PC-3 (cell line): Measurements from ENCODE around the gene ARHGEF7. TPM values are rescaled to one million over a fixed set of nuclear protein-coding genes. Genes with fewer than 3 reads are reported as not detected.

ENCODE experiments used
- ATAC-seq: fragments of 200-7000 bp; cut with Tn5 transposase; 2 replicates; pipeline ENCODE4 v1.9.1; 2020; ENCODE audit warnings: mild to moderate bottlenecking, moderate library complexity
- BruUV-seq: library from RNA; stranded (reverse); fragments of 400-500 nt; replicated peaks from 2 replicates; lab custom pipeline; 2021; lab: Mats Ljungman, UMichigan
- CTCF ChIA-PET: fragments of 300-600 bp; sonication (Branson Sonifier 250); formaldehyde crosslinking; loops from one replicate; lab custom pipeline; 2022; ENCODE audit warnings: antibody characterized with exemption; lab: Charles Lee
- POLR2A ChIA-PET: fragments of 300-600 bp; sonication (Branson Sonifier 250); formaldehyde crosslinking; loops from one replicate; lab custom pipeline; 2022; ENCODE audit warnings: antibody characterized with exemption; ENCODE audit not compliant: unreplicated experiment; lab: Charles Lee
- DNase-seq: peaks from one replicate; pipeline ENCODE4 v3.0.0-alpha.2; 2015
- H2AFZ ChIP-seq: fragments of 300-600 bp; sonication (generic); 2 replicates; pipeline ENCODE4 v1.6.0; 2016; ENCODE audit warnings: antibody characterized with exemption, low read length
- H3F3A ChIP-seq: fragments of 300-600 bp; sonication (generic); one replicate; pipeline ENCODE4 v1.6.0; 2017; ENCODE audit warnings: antibody characterized with exemption, low read length, control low read depth, mild to moderate bottlenecking; ENCODE audit not compliant: unreplicated experiment
- H3K27ac ChIP-seq: fragments of 300-600 bp; sonication (generic); 2 replicates; pipeline ENCODE4 v1.5.1; 2016; ENCODE audit warnings: mild to moderate bottlenecking, low read length
- H3K27me3 ChIP-seq: fragments of 300-600 bp; sonication (generic); 2 replicates; pipeline ENCODE4 v1.6.1; 2016; ENCODE audit warnings: low read length, mixed read lengths
- H3K36me3 ChIP-seq: fragments of 300-600 bp; sonication (generic); 2 replicates; pipeline ENCODE4 v1.6.1; 2016; ENCODE audit warnings: low read depth, mixed run types, low read length, mixed read lengths
- H3K4me1 ChIP-seq: fragments of 300-600 bp; sonication (generic); 2 replicates; pipeline ENCODE4 v1.5.1; 2016; ENCODE audit warnings: low read length; ENCODE audit not compliant: insufficient read depth
- H3K4me2 ChIP-seq: fragments of 300-600 bp; sonication (generic); 2 replicates; pipeline ENCODE4 v1.6.0; 2016; ENCODE audit warnings: low read length
- H3K4me3 ChIP-seq: fragments of 300-600 bp; sonication (generic); 2 replicates; pipeline ENCODE4 v1.5.1; 2016; ENCODE audit warnings: mild to moderate bottlenecking, low read length, mixed read lengths
- H3K79me2 ChIP-seq: fragments of 300-600 bp; sonication (generic); 2 replicates; pipeline ENCODE4 v1.6.1; 2017; ENCODE audit warnings: low read length, mixed read lengths
- H3K9ac ChIP-seq: fragments of 300-600 bp; sonication (generic); 2 replicates; pipeline ENCODE4 v1.6.0; 2016; ENCODE audit warnings: mild to moderate bottlenecking, low read length
- H3K9me2 ChIP-seq: fragments of 300-600 bp; sonication (generic); replicated peaks from 2 replicates; pipeline ENCODE4 v1.6.1; 2016; ENCODE audit warnings: mixed run types, low read length, mixed read lengths
- H3K9me3 ChIP-seq: fragments of 300-600 bp; sonication (generic); 2 replicates; pipeline ENCODE4 v1.6.1; 2016; ENCODE audit warnings: low read length, mixed read lengths
- H4K20me1 ChIP-seq: fragments of 300-600 bp; sonication (generic); 2 replicates; pipeline ENCODE4 v1.6.1; 2016; ENCODE audit warnings: low read length, mixed read lengths
- EZH2 ChIP-seq: fragments of 300-600 bp; sonication (generic); IDR thresholded peaks from one replicate; pipeline ENCODE4 v1.6.1; 2017; ENCODE audit warnings: antibody characterized with exemption, mild to moderate bottlenecking, low read length; ENCODE audit not compliant: unreplicated experiment
- EZH2phosphoT487 ChIP-seq: fragments of 300-600 bp; sonication (generic); IDR thresholded peaks from 2 replicates; pipeline ENCODE4 v1.6.1; 2018; ENCODE audit warnings: mild to moderate bottlenecking, antibody characterized with exemption, low read length, borderline replicate concordance
- intact Hi-C: fragments of 100-400 bp; cut with micrococcal nuclease; formaldehyde crosslinking; loops from 2 replicates; pipeline ENCODE4 v1.9.0; 2023
- total RNA-seq: library from RNA; depleted of rRNA; stranded (reverse); fragments of >200 nt; gene quantifications from 2 replicates; pipeline ENCODE4 v1.2.3, GENCODE V29; 2014
- TF ChIP-seq, protein P1 (sequence below): fragments of 300-600 bp; sonication (generic); conservative IDR thresholded peaks from 2 replicates; pipeline ENCODE4 v1.5.1; 2017; ENCODE audit warnings: antibody characterized with exemption, low read depth, mild to moderate bottlenecking, low read length

The ARHGEF7 gene
- total RNA-seq, 1 experiment from 2014 or later: 14.7 TPM

DNA sequence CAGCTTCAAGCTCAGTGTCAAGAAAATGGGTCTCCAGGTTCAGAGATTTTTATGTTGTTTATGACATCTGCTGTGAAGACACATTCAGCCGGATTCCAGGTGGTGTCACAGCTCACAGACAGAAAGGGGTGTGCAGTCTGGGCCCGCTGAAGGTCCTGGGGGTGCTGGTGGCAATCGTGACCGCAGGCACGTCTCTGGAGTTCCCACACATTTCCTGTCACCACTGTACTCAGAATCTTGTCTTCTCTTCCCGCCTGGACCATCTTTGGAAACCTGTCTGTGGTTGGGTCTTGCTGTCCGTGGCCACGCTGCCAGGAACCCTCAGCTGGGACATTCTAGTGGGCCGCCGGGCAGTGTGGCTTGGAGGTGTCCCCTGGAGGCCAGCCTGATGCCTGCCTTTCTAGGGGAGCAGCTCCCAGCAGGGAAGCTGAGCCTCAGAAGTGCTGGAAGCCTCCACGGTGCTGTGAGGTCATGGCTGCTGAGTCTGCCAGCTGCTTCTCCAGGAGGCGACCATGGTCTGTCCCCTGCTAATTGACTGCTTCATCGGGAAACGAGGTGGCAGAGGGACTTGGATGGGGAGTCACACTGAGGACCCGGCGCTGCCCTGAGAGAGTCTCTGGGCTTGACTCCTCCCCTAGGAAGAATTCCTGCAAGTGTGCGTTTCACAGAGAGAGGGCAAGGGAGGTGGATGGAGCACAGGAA lies 209.0 kb downstream of the ARHGEF7 start:
- Histone ChIP-seq H3K27ac (no peak overlapping the region), H3K4me3 (no peak overlapping the region), H3K79me2 (no peaks in the 10 kb centered on the region), H3K9me2 (no peaks in the 10 kb centered on the region), H3F3A (no peaks in the 10 kb centered on the region), H3K36me3 (no peaks in the 10 kb centered on the region), H3K4me1 (no peaks in the 10 kb centered on the region), H3K9me3 (no peaks in the 10 kb centered on the region), H3K4me2 (no peak overlapping the region), H4K20me1 (no peaks in the 10 kb centered on the region), H3K9ac (no peak overlapping the region), H2AFZ (no peak overlapping the region), H3K27me3 (no peaks in the 10 kb centered on the region)
- DNase-seq (no peak), ATAC-seq (no peak)
- ChIA-PET CTCF (no interaction called here), POLR2A (no interaction called here)
- TF ChIP-seq EZH2: no peak
- TF ChIP-seq, protein P1, sequence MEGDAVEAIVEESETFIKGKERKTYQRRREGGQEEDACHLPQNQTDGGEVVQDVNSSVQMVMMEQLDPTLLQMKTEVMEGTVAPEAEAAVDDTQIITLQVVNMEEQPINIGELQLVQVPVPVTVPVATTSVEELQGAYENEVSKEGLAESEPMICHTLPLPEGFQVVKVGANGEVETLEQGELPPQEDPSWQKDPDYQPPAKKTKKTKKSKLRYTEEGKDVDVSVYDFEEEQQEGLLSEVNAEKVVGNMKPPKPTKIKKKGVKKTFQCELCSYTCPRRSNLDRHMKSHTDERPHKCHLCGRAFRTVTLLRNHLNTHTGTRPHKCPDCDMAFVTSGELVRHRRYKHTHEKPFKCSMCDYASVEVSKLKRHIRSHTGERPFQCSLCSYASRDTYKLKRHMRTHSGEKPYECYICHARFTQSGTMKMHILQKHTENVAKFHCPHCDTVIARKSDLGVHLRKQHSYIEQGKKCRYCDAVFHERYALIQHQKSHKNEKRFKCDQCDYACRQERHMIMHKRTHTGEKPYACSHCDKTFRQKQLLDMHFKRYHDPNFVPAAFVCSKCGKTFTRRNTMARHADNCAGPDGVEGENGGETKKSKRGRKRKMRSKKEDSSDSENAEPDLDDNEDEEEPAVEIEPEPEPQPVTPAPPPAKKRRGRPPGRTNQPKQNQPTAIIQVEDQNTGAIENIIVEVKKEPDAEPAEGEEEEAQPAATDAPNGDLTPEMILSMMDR: no peak
- no peak for TF ChIP-seq EZH2phosphoT487
- no TSS peak for BruUV-seq
- intact Hi-C loops: no loop called here

DNA sequence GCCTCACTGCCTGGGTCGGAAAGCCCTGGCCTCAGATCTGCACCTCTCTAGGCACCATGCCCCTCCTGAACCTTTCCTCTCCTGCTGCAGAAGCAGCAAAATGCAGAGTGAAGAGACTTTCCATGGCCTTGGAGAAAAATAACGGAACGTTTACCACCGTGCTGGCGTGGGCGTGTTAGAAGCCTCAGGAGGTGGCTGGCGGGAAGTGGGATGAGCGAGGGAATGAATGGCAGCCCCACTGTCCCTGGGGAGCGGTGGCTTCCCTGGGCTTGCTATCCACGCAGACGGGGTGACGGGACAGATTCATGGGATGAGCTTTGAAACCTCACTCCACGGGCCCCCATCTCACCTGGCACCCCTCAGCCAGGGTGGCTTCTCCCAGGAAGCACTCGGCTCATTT lies 209.6 kb downstream of the ARHGEF7 start:
- Histone ChIP-seq H3K4me2 (no peak overlapping the region), H3K27ac (no peak overlapping the region), H3K79me2 (no peaks in the 10 kb centered on the region), H3K27me3 (no peaks in the 10 kb centered on the region; the same call in 1 of the 2 replicates), H3F3A (no peaks in the 10 kb centered on the region), H3K9me2 (no peaks in the 10 kb centered on the region), H3K4me1 (no peaks in the 10 kb centered on the region), H3K4me3 (no peak overlapping the region), H3K36me3 (no peaks in the 10 kb centered on the region), H4K20me1 (no peaks in the 10 kb centered on the region), H3K9ac (no peak overlapping the region), H2AFZ (no peak overlapping the region), H3K9me3 (no peaks in the 10 kb centered on the region)
- intact Hi-C loops: no loop called here
- TF ChIP-seq, protein P1: no peak
- TF ChIP-seq EZH2phosphoT487 (no peak), EZH2 (no peak)
- no peak for ATAC-seq
- ChIA-PET POLR2A (no interaction called here), CTCF (no interaction called here)
- no TSS peak for BruUV-seq
- DNase-seq: no peak

DNA sequence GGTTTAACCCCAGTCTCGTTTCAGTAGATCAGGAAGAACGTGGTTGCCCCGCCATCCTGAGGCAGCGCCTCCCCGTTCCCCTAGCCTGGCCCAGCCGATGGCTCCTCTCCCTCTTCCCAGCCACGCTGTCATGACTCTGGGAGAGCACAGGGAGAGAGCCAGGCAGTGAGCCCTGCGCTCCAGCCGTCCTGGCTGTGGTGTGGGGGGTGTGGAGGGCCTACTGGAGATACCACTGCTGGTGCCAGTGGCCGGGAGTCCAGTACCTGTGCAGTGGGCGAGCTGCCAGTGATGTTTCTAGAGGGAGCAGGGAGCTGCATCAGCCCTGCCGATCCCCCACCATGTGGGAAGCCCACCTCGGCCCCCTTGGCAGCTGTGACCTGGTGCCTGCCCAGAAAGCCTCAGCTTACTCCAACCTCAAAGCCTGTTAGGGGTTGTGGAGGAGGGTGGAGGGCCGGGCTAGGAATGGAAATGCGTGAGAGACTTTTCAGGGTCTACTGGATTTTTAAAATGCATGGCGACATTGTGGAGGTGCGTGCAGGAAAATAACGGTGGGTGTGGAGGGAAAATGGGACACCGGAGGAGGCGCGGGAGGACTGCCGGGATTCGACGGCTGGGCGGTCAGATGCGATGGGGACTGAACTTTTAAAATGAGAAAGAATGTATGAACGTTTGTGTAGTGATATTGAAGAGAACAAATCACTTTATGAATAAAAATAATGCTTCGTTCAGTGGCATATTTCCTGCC lies 210.2 kb downstream of the ARHGEF7 start:
- Histone ChIP-seq H3K79me2 (no peaks in the 10 kb centered on the region), H3K36me3 (no peaks in the 10 kb centered on the region), H3K27ac (no peak overlapping the region), H3K4me2 (no peak overlapping the region), H3K9ac (no peak overlapping the region), H3K27me3 (no peaks in the 10 kb centered on the region; the same call in 1 of the 2 replicates), H3K4me3 (no peak overlapping the region), H2AFZ (no peak overlapping the region), H4K20me1 (no peaks in the 10 kb centered on the region), H3K9me2 (no peaks in the 10 kb centered on the region), H3K4me1 (no peaks in the 10 kb centered on the region), H3K9me3 (no peaks in the 10 kb centered on the region), H3F3A (no peaks in the 10 kb centered on the region)
- POLR2A ChIA-PET: no interaction called here
- DNase-seq: no peak
- BruUV-seq: no TSS peak
- TF ChIP-seq EZH2: no peak
- TF ChIP-seq, protein P1: no peak
- TF ChIP-seq EZH2phosphoT487: no peak
- intact Hi-C loops: no loop called here
- CTCF ChIA-PET: no interaction called here
- ATAC-seq: no peak
